Caki2 (cell line): ENCODE results near the gene MFSD6. TPM values are rescaled to one million over a fixed set of nuclear protein-coding genes. Genes with fewer than 3 reads are reported as not detected.
"Not testable (repeated sequence)": the region's sequence is repeated elsewhere in the genome, so short reads cannot be mapped to it uniquely, and the experiment has no call there.

ENCODE experiments used
- DNase-seq: peaks from one replicate; pipeline ENCODE4 v3.0.0-alpha.2; 2015; ENCODE audit warnings: low read depth
- in situ Hi-C: cut with HindIII; loops from 2 replicates; pipeline ENCODE4 v1.10.0; 2016; ENCODE audit warnings: low sequenced_read_pairs, low pct_unique_long_range_greater_than_20kb, mixed read lengths
- total RNA-seq: library from RNA; depleted of rRNA; stranded (reverse); fragments of >200 nt; shearing (Covaris generic); gene quantifications from 2 replicates; pipeline ENCODE4 v1.2.3, GENCODE V29; 2014; ENCODE audit warnings: low replicate concordance

MFSD6 gene
- total RNA-seq, 1 experiment from 2014 or later: 9.0 TPM

- in situ Hi-C loops, DNase-seq: not testable (repeated sequence)
Measured at GRCh38 chr2:190509895-190510294, 101.7 kb downstream of the MFSD6 start.

- DNase-seq: peak; percentile 26
- in situ Hi-C loops: no loop called here
Measured at GRCh38 chr2:190511104-190511503, 102.9 kb downstream of the MFSD6 start.

- in situ Hi-C loops: no loop called here
- no peak for DNase-seq
Measured at GRCh38 chr2:190512539-190513095, 104.5 kb downstream of the MFSD6 start.

DNA sequence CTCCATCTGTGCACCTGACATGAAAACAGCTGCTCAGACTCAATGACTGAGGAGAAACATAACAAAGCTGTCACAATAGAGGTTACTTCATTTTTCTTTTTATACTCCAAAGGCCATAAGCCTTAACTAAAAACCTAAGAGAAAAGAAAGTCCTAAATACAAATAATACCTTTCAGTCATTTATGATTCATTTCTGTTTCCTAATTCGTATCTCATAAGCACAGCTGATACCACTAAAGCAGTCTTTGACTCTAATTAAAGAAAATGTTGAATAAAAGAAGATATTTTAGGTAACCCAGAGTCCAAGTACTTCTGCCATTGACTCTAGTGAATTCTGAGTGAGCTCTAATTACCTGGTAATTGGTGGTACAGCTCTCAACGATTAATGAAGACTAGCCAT is 105.7 kb downstream of the MFSD6 start:
- in situ Hi-C loops: no loop called here
- DNase-seq: no peak

DNA sequence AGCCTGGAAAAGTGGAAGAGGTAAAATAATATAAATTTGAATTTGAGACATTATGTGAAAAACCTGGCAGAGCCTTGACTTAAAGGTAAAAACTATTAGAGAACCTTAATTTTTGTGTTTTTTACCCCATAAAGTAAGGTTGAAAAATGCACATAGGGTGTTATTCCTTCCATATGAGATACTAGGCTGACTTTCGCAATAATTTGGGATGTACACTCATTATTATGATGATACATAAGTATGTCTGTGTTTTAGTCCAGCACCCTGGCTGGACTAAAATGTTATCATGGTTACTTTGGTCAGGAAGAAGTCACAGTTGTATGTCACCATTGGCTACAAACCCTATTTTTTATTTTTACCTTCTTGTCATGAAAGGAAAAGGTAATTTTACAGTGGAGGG is 106.5 kb downstream of the MFSD6 start:
- DNase-seq: no peak
- in situ Hi-C loops: no loop called here

GRCh38 chr2:190515687-190516086 is 107.5 kb downstream of the MFSD6 start:
- no peak for DNase-seq
- in situ Hi-C loops: no loop called here

DNA sequence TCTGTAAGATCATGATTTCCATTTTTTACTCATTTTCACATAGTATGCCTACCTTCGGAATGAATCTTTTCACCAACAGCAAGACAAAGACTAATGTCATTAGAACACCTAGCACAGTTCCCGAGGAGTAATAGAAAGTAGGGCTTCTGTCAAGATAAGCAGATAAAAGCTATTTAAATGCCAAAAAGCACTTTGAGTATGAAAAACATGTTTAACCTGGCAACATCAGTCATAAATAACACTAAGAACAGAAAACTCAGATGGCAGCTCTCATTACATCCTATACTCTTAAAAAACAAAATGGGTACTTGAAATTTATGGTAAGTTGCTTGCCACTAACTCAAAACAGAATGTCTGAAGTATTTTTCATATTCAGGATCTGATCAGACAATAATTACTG is 109.3 kb downstream of the MFSD6 start:
- in situ Hi-C loops: no loop called here
- no peak for DNase-seq

GRCh38 chr2:190519975-190520767 is 112.0 kb downstream of the MFSD6 start:
- in situ Hi-C loops: no loop called here
- DNase-seq: no peak

GRCh38 chr2:190524928-190525327 is 116.8 kb downstream of the MFSD6 start:
- DNase-seq: no peak
- in situ Hi-C loops: no loop called here

DNA sequence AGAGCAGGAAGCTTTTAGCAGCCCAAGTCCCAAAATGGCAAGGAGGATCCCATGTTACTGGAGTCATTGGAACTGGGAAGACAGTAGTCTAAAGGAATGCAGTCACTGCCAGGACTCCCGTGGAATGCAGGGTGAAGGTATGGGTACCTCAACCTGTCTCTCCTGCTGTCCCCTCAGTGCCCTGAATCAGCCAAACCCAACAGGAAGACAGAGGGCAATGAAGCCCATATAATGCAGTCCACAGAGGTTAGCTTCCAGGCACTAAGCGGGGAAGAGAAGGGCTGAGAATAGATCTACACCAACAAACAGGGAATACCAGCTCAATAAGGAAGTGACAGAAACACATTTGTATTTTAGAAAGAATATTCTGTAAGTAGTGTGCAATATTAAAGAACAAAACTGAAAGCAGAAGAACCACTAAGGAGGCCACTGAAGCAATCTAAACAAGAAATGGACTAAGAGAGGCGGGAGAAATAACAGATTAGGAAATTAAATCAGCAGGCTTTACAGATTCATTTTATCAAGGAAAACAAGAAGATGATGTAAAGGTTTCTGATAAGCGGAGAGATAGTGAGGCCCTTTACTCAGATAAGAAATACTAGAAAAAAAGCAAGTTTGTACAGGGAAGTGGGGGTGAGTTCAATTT is 118.1 kb downstream of the MFSD6 start:
- no peak for DNase-seq
- in situ Hi-C loops: no loop called here

DNA sequence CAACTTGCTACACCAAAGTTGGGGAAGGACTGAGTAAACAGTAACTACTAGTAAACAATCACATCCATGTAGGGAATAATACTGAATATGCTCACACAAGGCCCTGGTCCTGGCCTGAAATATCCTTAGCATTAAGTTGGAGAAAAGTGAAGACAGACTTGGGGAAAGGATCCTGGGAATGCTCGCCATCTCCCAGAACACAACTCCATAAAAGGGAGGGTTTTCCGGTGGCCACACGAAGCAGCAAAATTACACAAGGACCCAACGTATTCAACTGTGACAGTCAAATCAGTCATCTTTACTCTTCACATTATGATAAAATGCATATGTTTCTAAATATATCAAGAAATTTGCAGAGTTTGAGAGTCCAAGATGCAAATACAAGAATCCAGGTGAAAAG is 119.1 kb downstream of the MFSD6 start:
- in situ Hi-C loops: no loop called here
- no peak for DNase-seq

GRCh38 chr2:190527918-190528317 is 119.8 kb downstream of the MFSD6 start:
- in situ Hi-C loops: no loop called here
- DNase-seq: no peak

DNA sequence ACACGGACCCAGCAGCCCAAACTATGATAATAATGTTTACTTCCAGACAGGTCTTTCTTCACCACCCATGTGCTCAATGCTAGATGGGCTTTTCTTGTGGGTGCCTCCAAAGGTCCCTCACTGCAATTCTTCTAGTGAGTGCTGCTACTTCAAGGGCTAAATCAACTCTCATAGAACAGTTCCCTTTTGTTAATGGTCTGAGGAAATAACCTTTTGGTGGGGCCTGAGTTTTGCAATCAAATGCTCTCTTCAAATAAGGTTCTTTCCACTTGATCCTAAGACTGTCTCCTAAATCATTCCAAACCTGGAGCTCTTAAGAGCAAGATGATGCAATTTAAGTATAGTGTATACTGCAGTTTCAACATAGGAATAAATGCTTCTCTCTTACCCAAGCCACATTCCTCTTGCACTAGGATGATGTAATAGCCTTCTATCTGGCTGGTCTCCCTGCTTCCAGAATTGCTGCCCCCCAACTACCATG is 120.4 kb downstream of the MFSD6 start:
- in situ Hi-C loops: no loop called here
- no peak for DNase-seq

GRCh38 chr2:190529486-190530247 is 121.5 kb downstream of the MFSD6 start:
- DNase-seq: no peak
- in situ Hi-C loops: no loop called here

- in situ Hi-C loops: no loop called here
- no peak for DNase-seq
Measured at GRCh38 chr2:190530248-190530900, 122.2 kb downstream of the MFSD6 start.

GRCh38 chr2:190532581-190532980 is 124.4 kb downstream of the MFSD6 start:
- in situ Hi-C loops: no loop called here
- no peak for DNase-seq

GRCh38 chr2:190533175-190533967 is 125.2 kb downstream of the MFSD6 start:
- in situ Hi-C loops: no loop called here
- DNase-seq: no peak

DNA sequence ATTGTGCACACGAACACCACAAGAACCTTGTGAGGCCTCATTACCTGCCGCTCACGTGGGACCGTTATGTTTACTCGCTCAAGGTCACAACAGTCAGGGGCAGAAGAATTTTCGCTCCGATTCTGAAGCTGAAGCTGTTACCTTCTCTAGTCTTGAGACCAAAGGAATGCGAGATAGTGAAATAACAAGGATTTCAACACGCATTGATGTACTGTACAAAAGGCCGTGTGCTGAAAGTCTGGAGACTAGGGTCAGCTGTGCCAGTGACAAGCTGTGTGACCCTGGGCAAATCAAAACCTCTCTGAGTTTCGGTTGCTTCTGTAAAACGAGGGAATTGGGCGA is 125.8 kb downstream of the MFSD6 start:
- no peak for DNase-seq

More for the DNA sequence above, 125.8 kb downstream of the MFSD6 start:
- in situ Hi-C loops: no loop called here
